PC-9 (cell line): ENCODE measurements around the gene SAMD13.

Experiments
- EZH2 ChIP-seq: fragments of 200-600 bp; sonication (generic); IDR thresholded peaks from 2 replicates; pipeline ENCODE4 v1.8.0; 2017; ENCODE audit warnings: antibody characterized with exemption, low read depth
- TF ChIP-seq, protein P1 (sequence below): fragments of 200-600 bp; sonication (generic); conservative IDR thresholded peaks from 2 replicates; pipeline ENCODE4 v1.6.1; 2017; ENCODE audit warnings: mixed run types, antibody characterized with exemption, mild to moderate bottlenecking, moderate library complexity

GRCh38 chr1:84379917-84380180 is 78.3 kb downstream of the SAMD13 start:
- TF ChIP-seq EZH2 = no peak
- TF ChIP-seq, protein P1, sequence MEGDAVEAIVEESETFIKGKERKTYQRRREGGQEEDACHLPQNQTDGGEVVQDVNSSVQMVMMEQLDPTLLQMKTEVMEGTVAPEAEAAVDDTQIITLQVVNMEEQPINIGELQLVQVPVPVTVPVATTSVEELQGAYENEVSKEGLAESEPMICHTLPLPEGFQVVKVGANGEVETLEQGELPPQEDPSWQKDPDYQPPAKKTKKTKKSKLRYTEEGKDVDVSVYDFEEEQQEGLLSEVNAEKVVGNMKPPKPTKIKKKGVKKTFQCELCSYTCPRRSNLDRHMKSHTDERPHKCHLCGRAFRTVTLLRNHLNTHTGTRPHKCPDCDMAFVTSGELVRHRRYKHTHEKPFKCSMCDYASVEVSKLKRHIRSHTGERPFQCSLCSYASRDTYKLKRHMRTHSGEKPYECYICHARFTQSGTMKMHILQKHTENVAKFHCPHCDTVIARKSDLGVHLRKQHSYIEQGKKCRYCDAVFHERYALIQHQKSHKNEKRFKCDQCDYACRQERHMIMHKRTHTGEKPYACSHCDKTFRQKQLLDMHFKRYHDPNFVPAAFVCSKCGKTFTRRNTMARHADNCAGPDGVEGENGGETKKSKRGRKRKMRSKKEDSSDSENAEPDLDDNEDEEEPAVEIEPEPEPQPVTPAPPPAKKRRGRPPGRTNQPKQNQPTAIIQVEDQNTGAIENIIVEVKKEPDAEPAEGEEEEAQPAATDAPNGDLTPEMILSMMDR = no peak
